HG02678 (cell line): ENCODE measurements around the gene VWA3A.
"Not testable (repeated sequence)": the region's sequence is repeated elsewhere in the genome, so short reads cannot be mapped to it uniquely, and the experiment has no call there.

Experiments
- ATAC-seq: cut with Tn5 transposase; IDR thresholded peaks from one replicate; pipeline ENCODE4 v1.9.1; 2021; ENCODE audit warnings: mild to moderate bottlenecking, moderate library complexity; ENCODE audit not compliant: unreplicated experiment

Gene VWA3A

DNA sequence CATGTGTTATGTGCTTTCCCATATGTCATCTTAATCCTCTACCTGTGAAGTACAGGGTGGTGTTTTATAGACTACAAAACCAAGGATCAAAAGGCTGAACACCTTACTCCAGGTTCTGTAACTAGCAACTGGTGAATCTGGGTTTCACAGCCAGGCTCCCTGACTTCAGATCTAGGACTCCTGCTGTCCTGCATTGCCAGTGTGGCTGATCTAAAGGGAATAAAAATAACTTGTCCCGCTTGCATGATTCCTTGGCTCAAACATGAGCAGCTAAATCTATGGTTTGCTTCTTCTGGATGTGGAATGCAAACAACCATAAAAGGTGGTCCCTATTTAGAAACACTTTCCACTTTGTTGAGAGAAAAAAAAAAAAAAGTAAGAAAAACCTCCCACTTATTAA lies 3.7 kb upstream of the VWA3A start:
- ATAC-seq, result no peak

- no peak for ATAC-seq
Measured at GRCh38 chr16:22089910-22090309, 2.4 kb upstream of the VWA3A start.

DNA sequence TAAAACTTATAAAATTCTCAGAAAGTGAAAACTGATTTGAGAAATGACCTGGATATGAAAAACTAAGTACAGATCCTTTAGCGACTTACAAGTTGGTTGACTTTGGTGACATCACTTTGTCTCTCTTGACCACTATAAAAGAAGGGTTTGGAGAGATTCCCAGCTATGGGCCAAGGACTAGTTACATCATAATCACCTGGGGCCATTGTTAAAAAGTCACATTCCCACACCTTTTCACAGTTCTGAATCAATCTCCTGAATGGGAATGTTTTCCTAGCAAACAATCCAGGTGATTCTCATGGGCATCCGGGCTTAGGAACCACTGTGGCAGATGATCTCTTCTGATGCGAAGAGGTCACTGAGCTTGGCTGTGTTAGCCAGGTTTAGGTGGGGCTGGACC lies 620 bp upstream of the VWA3A start:
- ATAC-seq, result no peak

- no peak for ATAC-seq
Measured at GRCh38 chr16:22093331-22093730, 990 bp downstream of the VWA3A start.

DNA sequence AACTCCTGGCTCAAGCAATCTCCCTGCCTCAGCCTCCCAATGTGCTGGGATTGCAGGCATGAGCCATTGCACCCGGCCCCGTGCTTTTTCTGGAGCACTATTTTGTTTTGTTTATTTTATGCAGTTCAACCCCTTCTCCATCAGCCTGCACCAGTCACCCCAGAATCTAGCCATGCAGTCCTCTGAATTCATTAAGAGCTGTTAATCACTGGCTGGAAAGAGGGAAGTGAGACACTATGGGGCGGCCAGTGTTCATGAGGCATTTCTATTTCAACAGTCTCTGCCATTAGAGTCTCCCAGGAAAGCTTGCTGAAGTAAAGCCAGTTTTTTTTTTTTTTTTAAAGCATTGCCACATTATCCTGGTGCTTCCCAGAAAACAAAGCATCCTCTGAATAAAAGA lies 1.7 kb downstream of the VWA3A start:
- no peak for ATAC-seq

DNA sequence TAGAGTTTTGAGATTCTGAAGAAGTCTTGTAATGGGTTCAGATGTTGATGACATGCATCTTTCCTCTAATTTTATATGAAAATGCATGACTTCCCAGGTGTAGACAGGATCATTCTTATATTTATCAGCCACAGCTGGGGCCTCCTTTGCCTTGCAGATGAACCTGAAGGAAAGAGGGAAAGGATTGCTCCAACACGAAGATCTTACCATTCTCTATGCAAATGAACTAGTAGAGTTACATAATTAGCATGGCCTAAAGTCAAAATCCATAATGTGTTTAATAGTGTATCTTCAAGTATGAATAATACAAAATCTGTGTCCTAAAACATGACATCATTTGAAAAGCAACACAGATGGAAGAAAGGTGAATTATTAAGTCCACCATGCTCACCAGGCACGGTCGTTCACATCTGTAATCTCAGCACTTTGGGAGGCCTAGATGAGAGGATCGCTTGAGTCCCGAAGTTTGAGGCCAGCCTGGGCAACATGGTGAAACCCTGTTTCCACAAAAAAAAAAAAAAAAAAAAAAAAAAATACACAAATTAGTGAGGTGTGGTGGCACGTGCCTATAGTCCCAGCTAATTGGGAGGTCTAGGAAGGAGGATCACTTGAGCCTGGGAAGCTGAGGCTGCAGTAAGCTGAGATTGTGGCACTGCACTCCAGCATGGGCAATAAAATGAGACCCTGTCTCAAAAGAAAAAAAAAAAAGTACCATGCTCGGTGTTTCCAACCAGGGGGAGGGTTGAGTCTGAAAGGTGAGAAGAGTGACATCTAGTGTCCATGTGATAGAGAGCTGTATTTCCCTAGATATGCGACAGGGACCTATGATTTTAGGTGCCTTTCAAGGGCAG lies 6.3 kb downstream of the VWA3A start:
- ATAC-seq, result no peak

- ATAC-seq, result no peak
Measured at GRCh38 chr16:22099256-22099975, 7.1 kb downstream of the VWA3A start.

- ATAC-seq, result no peak
Measured at GRCh38 chr16:22103441-22103840, 11.1 kb downstream of the VWA3A start.

- ATAC-seq, result no peak
Measured at GRCh38 chr16:22109258-22109898, 17.0 kb downstream of the VWA3A start.

- not testable (repeated sequence) for ATAC-seq
Measured at GRCh38 chr16:22111629-22112028, 19.3 kb downstream of the VWA3A start.

- ATAC-seq, result no peak
Measured at GRCh38 chr16:22116095-22116700, 23.9 kb downstream of the VWA3A start.

DNA sequence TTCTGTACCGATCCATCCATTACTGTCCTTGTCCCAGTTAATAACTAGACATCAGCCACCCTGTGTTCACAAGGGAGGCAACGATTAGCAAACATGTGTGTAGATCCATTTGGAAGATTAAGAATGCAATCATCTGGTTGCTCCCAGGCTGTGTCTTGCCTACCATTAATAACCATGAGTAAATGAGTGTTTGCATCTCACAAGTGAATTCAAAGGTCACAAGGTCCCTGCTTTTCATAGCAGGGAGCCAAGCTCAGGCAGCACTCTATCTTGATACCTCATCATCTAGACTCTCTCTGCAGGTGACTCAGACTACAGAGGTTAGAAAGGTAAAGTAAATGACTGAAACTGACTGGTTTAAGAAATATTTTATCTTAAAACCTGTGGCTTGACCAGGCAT lies 25.3 kb downstream of the VWA3A start:
- ATAC-seq, result no peak

GRCh38 chr16:22120440-22120839 lies 28.1 kb downstream of the VWA3A start:
- ATAC-seq, result no peak

DNA sequence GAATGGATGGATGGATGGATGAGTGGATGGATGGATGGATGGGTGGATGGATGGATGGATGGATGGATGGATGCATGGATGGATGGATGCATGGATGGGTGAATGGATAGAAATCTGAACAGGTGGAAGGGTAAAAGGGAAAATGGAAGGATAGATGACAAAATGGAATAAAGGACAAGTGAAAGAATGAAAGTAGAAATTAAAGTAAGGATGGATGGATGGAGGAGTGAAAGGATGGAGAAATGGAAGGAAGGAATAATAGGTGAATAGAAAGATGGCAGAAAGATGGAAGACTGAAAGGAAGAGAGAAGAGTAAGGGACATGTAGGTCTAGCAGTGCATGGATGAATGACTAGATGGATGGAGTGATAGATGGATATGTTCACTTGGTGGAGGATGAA lies 29.9 kb downstream of the VWA3A start:
- ATAC-seq, result no peak

DNA sequence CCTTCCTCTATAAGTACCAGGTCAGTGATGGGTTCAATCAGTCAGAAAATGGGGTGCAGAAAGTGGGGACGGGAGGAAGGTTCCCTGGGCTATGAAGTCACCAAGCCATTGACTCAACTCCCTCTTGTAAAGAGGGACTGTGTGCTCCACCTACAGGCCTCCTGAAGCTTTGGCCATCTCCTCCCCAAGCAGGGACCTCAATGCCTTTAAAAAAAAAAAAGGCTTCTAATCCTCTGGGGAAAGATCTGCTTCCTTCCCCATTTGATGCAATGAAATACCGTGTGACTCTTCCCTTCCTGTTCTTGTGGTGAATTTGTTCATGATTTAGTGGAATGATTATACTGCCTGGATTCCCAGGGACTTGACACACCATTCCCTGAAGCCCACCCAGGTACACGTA lies 30.8 kb downstream of the VWA3A start:
- ATAC-seq, result no peak

DNA sequence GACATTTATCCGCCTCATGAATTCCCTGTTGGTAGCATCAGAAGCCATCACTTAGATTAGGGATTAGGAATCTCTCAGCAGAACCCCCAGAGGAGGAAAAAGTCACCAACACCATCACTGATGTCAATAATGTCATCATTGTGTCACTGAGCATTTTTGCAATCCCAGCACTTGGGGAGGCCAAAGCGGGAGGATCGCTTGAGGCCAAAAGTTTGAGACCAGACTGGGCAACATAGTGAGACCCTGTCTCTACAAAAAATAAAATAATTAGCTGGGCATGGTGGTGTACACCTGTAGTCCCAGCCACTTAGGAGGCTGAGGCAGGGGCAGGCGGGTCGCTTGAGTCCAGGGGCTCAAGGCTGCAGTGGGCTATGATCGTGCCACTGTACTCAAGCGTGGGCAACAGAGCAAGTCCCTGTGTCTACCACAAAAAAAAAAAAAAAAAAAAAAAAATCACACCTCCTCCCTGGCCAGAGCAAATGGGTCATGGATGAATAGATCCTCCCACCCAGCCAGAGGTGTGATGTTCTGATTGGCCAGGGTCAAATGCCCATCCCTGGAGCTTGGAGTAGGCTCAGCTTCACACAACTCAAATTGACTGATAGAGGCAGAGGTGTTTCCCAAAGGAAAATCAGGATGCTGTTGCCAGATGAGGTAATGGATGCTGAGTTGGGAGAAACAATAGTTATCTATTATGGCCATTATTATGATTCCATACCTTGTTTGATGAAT lies 31.6 kb downstream of the VWA3A start:
- no peak for ATAC-seq

GRCh38 chr16:22124583-22125284 lies 32.4 kb downstream of the VWA3A start:
- no peak for ATAC-seq

GRCh38 chr16:22126037-22126558 lies 33.8 kb downstream of the VWA3A start:
- ATAC-seq, result no peak

DNA sequence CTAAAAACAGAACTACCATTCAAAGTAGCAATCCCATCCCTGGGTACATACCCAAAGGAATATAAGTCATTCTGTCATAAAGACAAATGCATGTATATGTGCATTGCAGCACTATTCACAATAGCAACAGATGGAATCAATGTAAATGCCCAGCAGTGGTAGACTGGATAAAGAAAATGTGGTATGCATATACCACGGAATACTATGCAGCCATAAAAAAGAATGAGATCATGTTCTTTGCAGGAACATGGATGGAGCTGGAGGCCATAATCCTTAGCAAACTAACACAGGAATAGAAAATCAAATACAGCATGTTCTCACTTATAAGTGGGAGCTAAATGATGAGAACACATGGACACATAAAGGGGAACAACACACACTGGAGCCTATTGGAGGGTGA lies 36.2 kb downstream of the VWA3A start:
- ATAC-seq, result not testable (repeated sequence)

- no peak for ATAC-seq
Measured at GRCh38 chr16:22130528-22130927, 38.2 kb downstream of the VWA3A start.
